ENCODE results near the gene PRDM4.

The PRDM4 gene

DNA sequence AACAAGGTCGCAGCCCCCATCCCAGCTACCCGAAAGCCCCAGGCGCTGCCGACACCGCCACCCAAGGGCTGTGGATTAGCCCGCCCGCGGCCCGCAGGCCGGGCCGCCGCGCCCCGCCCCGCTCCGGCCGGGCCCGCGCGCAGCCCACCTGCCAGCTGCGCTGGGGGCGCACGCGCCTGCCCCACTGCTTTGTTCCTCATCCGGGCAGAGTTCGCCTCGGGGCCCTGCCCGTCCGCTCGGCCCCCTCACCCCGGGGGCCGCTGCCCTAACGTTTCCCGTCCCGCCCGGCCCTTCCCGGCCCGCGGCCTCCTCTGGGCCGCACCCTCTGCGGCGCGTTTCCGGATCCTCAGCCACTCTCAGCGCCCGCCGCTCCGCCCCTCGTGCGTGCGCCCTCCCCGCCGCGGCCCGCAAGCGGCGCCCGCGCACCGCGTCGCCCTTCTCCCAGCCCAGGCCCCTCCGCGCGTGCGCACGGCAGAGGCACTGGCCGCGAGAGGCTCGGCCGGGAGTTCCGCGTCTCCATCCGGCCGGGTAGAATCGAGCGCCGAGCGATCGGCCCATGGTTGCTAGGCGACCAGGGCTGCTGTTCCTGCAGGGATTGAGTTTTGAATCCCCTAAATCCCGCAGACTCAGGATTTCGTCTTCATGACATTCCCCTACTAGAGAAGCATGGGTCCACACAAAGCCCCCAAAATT is at the start of gene PRDM4:
Gene PRDM4 (minus strand): TSS at position 329 of the 693 bp plus-strand sequence. CDS start 622 bp downstream, outside the sequence.
- DNase-seq, result peak; percentile 88

- DNase-seq, result no peak
Measured at GRCh38 chr12:107807471-107808150, 46.7 kb upstream of the PRDM4 start.

DNA sequence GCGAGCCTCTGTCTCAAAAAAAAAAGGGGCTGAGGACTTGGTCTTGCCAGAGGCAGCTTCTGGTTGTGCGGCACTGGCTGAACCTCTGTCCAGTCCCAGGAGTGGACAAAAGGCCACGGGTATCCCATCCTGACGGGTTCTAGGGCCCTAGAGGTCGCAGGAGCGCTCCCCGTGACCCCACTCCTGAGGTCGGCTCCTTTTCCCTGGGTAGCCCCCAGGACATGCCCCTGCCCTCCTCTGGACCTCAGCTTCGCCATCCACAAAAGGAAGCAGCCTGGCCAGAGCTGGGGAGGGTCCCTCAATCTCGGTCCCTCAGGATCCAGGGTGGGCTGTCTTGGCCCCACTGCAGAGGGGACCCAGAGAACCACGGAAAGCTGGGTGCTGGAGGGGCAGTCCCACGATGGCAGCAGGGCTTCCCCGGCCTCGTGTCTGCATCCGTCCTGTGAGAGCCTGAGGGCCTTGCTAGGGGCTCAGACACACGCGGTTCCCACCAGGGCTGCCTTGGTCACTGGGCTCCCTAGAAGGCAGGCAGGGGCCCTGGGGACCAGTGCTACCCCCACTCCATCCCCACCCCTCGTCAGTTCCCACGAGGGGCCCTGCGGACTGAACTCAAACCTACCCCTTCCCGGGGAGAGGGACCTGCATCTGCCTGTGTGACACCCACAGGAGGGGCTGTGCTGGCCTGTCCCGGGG is 44.7 kb upstream of the PRDM4 start:
- no peak for DNase-seq

GRCh38 chr12:107803092-107803491 is 42.2 kb upstream of the PRDM4 start:
- no peak for DNase-seq

DNA sequence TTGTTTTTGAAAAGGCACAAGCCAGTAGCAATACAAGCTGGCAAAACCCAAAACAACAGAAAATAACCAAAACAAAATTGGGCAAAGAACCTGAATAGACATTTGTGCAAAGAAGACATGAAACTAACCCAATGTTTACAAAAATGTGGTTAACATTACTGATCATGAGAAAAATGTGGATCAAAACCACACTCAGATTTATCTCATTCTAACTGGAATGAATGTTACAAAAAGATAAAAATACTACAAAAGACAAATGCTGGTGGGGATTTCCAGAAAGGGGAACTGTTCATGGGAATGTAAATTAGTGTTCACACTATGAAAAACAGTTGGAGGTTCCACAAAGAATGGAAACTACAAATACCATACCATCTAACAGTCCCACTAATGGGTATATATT is 40.2 kb upstream of the PRDM4 start:
- no peak for DNase-seq

DNA sequence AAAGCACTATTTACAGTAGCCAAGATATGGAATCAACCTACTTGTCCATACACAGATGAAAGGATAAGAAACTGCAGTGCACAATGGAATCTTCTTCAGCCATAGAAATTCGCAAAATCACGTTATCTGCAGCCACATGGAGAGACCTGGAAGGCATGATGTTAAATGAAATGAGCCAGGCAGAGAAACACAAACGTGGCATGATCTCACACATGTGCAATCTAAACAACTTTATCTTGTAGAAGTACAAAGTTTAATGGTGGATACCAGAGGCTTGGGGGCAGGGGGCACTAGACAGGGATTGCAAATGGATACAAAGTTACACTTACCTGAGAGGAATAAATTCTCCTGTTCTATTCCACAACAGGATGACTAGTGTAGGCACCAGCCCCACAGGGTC is 37.6 kb upstream of the PRDM4 start:
- DNase-seq, result no peak

DNA sequence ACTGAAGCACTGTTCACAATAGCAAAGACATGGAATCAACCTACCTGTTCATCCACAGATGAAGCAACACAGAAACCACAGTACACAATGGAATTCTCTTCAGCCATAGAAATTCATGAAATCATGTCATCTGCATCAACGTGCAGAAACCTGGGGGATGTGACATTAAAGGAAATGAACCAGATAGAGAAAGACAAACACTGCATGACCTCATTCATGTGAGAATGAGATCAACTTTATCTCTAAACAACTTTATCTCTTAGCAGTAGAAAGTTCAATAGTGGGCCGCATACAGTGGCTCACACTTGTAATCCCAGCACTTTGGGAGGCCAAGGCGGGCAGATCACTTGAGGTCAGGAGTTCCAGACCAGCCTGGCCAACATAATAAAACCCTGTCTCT is 33.5 kb upstream of the PRDM4 start:
- no peak for DNase-seq

GRCh38 chr12:107791465-107792089 is 30.6 kb upstream of the PRDM4 start:
- no peak for DNase-seq

- DNase-seq, result no peak
Measured at GRCh38 chr12:107788690-107789458, 27.9 kb upstream of the PRDM4 start.

DNA sequence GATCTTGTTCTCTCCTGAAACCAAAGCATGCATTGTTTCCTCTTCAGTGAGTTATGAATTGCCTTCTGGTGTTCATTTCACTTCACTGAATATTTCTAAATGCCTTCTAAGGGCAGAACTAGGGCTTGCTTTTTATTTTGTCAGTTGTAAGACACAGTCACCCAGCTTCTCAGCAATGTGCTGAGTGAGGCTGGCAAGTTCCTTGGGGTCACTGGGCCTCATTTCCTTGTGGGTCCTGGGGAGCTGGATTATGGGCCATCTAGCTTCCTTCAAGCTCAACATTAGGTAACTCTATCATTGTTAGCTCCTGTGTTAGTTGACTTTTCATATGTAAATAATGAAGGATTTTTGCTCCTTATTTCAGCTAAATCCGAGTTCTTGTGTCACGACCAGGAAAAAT is 27.3 kb upstream of the PRDM4 start:
- DNase-seq, result no peak

GRCh38 chr12:107783406-107784376 is 22.8 kb upstream of the PRDM4 start:
- no peak for DNase-seq

- DNase-seq, result no peak
Measured at GRCh38 chr12:107782067-107782466, 21.1 kb upstream of the PRDM4 start.

- no peak for DNase-seq
Measured at GRCh38 chr12:107780298-107780697, 19.4 kb upstream of the PRDM4 start.

DNA sequence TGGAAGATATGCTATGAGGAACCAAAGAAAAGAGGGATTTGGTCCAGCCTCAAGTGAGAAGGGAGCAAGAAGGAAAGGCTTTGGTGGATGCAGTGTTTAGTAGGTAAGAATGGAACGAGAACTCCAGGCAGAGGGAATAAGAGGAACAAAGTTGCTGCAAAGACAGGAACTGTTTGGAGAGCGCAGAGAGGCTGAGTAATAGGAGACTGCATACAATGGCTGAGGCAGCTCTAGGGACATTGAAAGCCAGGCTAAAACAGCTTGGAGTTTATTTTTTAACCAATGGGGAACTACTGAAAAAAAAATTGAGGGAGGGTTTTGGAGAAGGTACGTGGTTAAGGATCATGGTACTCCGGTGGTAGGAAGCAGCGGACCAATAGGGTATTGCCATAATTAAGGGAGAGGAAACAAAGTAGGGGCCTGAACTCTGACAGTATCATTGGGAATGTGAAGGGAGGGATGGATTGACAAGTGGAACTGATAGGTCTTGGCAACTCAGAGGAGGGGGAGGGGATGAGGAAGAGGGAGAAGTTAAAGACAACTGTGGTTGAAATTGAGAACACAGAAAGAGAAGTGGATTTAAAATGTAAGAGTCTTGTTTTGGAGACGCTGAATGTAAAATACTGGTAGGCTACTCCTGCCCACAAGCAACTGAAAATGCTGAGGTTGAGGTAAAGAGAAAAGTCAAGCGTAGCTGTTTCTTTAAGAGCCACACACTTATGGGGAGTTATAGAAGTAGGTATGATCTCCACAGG is 18.3 kb upstream of the PRDM4 start:
- no peak for DNase-seq

- DNase-seq, result no peak
Measured at GRCh38 chr12:107778383-107779025, 17.6 kb upstream of the PRDM4 start.

- DNase-seq, result no peak
Measured at GRCh38 chr12:107776171-107776570, 15.2 kb upstream of the PRDM4 start.

- no peak for DNase-seq
Measured at GRCh38 chr12:107775093-107775721, 14.3 kb upstream of the PRDM4 start.

- no peak for DNase-seq
Measured at GRCh38 chr12:107774349-107775029, 13.6 kb upstream of the PRDM4 start, which contains the start of gene ASCL4. Gene ASCL4, plus strand, starts transcription at chr12:107774704. Its CDS starts 515 bp downstream, at chr12:107775219.

DNA sequence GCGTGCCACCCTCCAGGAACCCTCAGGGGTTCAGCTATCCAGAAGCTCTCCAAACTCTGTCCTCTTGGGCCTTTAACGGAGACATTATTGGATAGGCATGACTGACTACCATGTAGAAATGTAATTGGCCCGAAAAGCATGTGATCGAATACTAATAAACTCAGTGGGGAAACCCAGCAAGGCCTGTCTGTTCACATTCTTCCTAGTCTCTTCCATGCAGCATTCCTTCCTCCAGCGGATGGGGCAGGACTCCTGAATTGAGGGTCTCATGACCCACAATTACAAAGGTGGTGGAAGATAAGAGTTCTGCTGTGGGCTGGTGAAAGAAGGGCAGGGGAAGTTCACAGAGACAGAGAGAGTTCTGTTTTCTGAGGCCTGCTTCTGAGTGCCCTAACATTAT is 6.5 kb upstream of the PRDM4 start:
- no peak for DNase-seq
